Endothelial cell of coronary artery (primary cell): ENCODE results near the gene WNT8A. TPM values are rescaled to one million over a fixed set of nuclear protein-coding genes. Genes with fewer than 3 reads are reported as not detected.

Source experiments
- total RNA-seq: library from RNA; depleted of rRNA; stranded (reverse); fragments of >200 nt; gene quantifications from 2 replicates; pipeline ENCODE4 v1.2.3, GENCODE V29; 2014

The WNT8A gene, protein sequence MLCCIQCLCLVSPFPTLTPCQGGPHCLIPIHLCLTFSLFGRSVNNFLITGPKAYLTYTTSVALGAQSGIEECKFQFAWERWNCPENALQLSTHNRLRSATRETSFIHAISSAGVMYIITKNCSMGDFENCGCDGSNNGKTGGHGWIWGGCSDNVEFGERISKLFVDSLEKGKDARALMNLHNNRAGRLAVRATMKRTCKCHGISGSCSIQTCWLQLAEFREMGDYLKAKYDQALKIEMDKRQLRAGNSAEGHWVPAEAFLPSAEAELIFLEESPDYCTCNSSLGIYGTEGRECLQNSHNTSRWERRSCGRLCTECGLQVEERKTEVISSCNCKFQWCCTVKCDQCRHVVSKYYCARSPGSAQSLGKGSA
- not detected in 2 replicates for total RNA-seq

DNA sequence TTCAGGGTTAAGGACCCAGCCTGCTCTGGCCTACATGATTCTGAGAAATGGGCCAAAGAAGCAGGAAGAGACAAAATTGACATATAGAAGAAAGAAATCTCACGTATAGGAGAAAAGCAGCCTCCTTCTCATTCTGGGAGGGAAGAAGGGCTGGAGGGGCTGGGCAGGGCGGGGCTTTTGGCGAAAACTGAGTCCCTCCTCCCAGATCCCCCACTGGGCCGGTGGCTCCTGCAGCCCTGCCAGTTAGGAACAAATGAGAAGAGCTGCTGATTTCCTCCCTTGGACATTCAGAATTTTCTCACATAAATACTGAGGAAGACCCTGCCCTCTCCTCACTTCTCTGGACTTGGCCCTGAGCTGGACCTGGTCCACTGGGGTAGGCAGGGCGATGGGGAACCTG is at the start of gene WNT8A:
WNT8A (plus strand) TSS at position 332 of the 400 bp plus-strand sequence. CDS start 95 bp downstream, outside the sequence.

GRCh38 chr5:138138949-138139780 is 55.3 kb downstream of the WNT8A start, which contains the start of gene NME5:
Gene NME5 (minus strand): TSS chr5:138139428. CDS start chr5:138138780, 648 bp downstream.

Other genes starting within 250 kb of the WNT8A start
- not detected in 2 replicates for gene MYOT, start 216.2 kb upstream of the WNT8A start, total RNA-seq
- not detected in 2 replicates for gene PKD2L2, start 194.6 kb upstream of the WNT8A start, total RNA-seq
- gene FAM13B, start 51.0 kb upstream of the WNT8A start, total RNA-seq: 13.3 and 15.6 TPM in 2 replicates
- 1.2 and 1.5 TPM in 2 replicates for gene NME5, start 55.4 kb downstream of the WNT8A start, total RNA-seq
- gene BRD8, start 94.6 kb downstream of the WNT8A start, total RNA-seq: 28.3 and 32.7 TPM in 2 replicates
- gene KIF20A, start 95.1 kb downstream of the WNT8A start, total RNA-seq: 24.5 and 60.4 TPM in 2 replicates
- 28.4 and 28.6 TPM in 2 replicates for gene CDC23, start 129.3 kb downstream of the WNT8A start, total RNA-seq
- gene GFRA3, start 190.6 kb downstream of the WNT8A start, total RNA-seq: not detected in 2 replicates
- gene CDC25C, start 247.8 kb downstream of the WNT8A start, total RNA-seq: 1.3 and 6.6 TPM in 2 replicates